Medulla oblongata (tissue), 1 donor: ENCODE results near the gene PTPRM.

Experiments used
- DNase-seq: peaks from one replicate; pipeline ENCODE4 v3.0.0-alpha.2; 2015; ENCODE audit errors: extremely low spot score

PTPRM gene

DNA sequence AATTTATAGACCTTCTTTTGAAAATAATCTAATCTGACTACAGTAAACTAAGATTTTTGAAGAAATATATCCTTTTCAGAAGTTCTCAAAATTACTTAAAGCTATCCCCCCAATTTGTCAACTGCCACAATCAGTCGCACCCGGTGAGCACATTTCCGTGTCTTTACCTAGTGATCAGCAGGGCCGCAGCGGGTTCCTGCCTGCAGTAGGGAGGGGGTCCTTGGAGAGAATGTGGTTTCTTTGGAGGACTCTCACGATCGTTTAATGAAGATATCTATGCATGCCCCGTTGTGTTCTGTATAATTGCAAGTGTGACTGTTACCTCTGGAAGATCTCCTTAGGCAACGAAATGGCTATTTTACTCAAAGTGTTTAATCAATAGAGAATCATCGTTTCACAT lies 790.2 kb downstream of the PTPRM start:
- no peak for DNase-seq

GRCh38 chr18:8358033-8358765 lies 791.1 kb downstream of the PTPRM start:
- no peak for DNase-seq

GRCh38 chr18:8359076-8359475 lies 792.0 kb downstream of the PTPRM start:
- DNase-seq = no peak

DNA sequence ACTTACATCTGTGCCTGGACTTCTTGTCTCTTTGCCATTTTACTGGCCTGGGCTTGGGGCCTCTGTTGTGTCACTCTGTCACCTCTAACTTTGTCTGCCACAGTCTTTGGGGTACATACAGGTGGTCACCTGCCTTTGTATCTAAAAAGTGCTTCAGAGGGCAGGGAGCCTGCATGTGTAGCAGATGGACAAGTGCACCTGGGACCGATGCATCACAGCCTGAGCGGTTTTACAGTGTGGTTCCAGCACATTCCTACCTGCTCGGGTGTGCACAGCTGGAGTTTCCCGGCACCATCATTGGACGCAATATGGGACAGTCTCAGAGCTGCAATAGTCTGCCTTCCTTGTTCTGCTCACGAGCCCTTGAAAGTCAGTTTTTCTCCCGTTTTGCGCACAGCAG lies 792.4 kb downstream of the PTPRM start:
- no peak for DNase-seq

DNA sequence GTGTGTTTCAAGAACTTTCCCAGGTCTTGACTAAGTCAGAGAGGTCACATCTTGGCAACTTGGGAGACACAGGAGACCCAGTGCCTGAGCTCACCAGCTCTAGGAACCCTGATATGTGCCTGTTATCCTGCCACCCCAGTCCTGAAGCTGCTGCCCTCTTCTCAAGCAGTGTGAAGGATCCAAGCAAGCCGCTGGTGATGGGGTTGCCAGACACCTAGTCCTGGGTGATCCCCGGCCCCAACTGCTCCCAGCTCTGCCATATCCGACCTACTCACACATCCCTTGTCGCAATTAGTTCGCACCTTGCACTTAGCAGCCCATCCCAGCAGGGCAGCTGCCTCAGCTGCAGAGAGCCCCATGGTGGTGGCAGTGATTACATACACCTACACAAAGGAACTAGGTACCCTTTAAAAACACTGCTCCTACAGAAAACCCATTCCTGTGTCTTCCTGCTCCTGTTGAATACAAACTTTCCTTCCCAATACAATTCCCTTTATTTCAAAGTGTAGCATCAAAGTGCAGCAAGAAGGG lies 794.9 kb downstream of the PTPRM start:
- no peak for DNase-seq

GRCh38 chr18:8362863-8363262 lies 795.7 kb downstream of the PTPRM start:
- DNase-seq = no peak

- DNase-seq = no peak
Measured at GRCh38 chr18:8364385-8364784, 797.3 kb downstream of the PTPRM start.

- DNase-seq = no peak
Measured at GRCh38 chr18:8365006-8365405, 797.9 kb downstream of the PTPRM start.

DNA sequence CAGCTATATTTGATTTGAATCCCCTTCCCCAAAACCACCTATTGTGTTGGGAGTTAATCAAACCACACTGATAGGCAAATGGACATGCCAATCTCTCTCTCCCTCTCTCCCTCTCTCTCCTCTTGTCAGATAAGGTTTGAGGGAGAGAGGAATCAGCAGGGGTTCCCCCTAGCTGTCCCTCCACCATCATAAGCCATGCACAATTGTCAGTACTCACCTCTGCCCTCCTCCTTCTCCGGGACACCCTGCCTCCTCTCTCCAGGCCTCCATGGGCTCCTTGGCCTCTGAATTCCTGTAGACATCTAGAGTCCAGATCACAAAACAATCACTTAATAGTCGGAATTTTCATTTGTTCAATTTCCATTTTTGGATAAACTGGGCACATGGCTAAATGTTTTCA lies 798.4 kb downstream of the PTPRM start:
- DNase-seq = no peak

DNA sequence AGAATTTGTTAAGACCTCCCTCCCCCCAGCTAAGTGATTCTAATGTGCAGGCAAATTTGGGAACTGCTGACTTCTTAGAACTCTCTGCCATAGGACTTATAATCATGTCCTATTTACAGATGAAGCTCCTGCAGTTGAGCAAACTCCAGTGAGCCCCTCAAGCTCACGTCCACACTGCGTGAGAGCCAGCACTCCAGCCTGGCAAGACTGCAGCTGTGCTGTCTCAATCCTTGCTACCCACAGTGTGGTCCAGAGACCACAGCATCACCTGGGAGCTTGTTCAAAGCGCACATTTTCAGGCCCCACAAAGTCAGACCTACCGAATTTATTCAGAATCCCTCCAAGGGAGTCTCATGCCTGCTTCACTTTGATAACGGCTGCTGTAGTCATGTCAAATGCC lies 799.0 kb downstream of the PTPRM start:
- DNase-seq = no peak

GRCh38 chr18:8366656-8367055 lies 799.5 kb downstream of the PTPRM start:
- no peak for DNase-seq

- peak; percentile 31 for DNase-seq
Measured at GRCh38 chr18:8367217-8367988, 800.3 kb downstream of the PTPRM start.

DNA sequence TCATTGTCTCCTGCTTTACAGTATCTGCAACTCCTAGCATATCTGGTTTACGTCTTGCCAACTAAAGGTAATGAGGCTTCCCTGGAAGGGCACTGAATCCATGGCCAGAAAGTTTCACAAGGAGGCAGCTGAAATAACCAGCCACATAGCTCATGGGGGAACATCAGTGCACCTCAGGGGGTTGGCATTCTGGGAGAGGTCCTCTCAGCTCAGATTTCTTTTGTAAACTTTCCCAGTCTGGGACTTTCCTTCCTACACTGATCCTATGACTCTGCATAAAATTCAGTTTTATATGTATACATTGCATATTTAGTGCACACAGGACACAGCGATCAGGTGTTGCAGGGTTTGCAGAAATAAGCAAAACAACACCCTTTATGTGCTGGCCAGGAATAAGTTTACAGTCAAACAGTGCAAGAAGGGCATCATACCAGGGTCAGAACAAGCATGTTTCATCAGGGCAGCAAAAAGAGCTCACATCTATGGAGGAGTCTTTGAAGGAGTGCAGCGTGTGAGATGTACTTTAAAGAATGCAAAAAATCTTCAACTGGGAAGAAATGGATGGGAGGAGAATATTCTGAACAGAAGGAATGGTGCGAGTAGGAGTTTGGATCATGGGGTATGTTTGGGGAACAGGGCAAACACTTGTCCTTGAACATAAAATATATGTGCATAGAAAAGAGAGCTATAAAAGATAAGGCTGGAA lies 801.5 kb downstream of the PTPRM start:
- no peak for DNase-seq

GRCh38 chr18:8373486-8373885 lies 806.4 kb downstream of the PTPRM start:
- no peak for DNase-seq

DNA sequence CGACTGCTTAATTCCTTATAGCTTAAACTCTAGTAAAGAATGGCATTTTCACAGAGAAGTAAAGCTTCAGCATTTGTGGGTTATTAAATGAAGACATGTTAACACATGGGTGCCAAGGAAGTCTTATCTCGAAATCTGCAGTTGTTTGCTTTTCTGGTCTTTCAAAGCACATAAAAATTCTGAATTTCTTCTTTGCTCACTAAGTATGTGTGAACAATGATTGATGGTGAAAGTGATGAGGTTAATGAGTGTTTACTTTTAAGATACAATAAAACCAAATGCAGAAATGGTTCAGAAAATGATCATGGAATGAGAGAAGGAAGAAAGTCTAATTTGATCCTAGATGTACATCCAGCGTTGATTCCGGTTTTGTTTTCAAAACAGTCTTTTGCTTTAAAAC lies 807.6 kb downstream of the PTPRM start:
- DNase-seq = no peak

GRCh38 chr18:8375249-8375648 lies 808.1 kb downstream of the PTPRM start:
- no peak for DNase-seq

DNA sequence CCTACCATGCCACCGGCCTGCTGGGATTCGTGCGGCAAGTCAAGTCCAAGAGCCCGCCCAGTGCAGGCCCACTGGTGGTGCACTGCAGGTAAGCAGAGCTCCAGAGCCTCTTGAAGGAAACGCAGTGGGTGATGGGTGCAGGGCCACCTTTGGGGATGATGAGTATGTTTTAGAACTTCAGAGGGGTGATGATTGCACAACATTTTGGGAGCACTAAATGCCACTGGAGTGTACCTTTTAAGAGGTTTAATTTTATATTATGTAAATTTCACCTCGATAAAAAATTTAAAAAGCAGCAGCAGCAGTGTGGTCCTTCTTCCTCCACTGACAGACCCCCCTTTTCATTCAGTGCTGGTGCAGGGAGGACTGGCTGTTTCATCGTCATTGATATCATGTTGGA lies 809.0 kb downstream of the PTPRM start:
- DNase-seq = no peak

- no peak for DNase-seq
Measured at GRCh38 chr18:8379187-8379941, 812.2 kb downstream of the PTPRM start.

DNA sequence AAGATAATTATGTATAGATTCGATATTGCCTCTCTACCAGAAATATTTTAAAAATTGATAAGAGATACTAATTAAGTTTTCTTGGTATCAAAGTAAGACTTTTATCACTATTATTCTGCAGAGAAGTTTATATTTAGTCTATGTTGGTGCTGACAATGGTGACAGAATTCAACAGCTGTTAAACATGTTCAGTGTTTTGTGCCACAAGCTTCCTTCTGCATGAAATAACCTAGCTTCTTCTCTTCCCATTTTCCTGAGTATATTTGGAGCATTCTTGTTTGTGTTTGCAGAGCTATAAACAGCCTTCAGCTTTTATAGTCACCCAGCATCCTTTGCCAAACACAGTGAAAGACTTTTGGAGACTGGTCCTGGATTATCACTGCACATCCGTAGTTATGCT lies 812.9 kb downstream of the PTPRM start:
- DNase-seq = no peak

DNA sequence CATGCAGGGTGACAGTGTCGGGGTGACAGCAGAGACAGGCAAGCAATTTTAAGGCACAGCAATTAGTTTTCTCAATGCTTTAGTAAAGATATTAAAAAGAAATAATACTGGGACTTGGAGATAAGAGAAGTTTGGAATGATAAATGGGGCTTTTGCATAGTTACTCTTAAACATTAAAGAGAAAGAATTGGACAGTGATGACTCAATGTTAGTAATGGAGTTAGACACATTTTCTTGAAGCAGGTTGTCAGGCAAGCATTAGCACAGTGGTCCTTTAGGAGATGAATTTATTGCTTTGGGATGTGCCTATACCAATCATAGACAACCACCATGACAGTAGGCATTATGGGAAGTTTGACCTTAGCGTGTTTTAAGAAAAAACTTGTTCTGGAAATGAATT lies 813.8 kb downstream of the PTPRM start:
- DNase-seq = no peak

DNA sequence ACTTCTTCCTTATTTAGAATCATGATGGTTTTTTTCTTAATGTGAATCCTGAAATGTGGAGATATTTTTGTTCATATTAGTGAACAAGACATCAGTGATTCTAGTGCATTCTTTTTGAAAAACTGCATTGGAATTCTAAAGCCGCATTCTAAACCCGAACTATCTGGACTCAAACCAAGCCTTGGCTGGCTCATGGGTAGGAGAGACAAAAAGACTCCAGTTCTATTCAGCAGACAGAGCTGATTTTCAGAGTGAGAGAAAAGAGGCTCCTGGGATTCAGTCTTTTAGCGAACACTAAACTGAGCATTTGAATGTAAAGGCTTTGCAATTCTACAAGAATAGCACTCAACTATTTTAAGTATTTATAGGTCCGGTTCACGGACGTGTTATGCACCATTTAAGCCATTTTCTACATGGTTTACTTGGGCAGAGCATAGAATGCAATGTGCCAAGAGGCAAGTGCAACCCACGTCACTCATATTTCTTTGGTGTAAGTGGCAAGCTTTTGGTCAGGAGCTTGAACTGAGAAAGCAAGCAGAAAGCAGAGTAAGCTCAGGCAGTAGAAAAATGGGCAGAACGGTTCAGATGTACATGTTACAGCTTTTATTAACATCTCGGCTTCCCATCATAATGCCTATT lies 814.8 kb downstream of the PTPRM start:
- DNase-seq = peak; percentile 84
